SJCRH30 (cell line): ENCODE results near the gene SLX4IP. TPM values are rescaled to one million over a fixed set of nuclear protein-coding genes. Genes with fewer than 3 reads are reported as not detected.
"Not testable (repeated sequence)": the region's sequence is repeated elsewhere in the genome, so short reads cannot be mapped to it uniquely, and the experiment has no call there.

Experiments
- DNase-seq, 2 experiments: peaks; one replicate each; pipeline ENCODE4 v3.0.0-alpha.2; 2015 to 2020
- H3K27ac ChIP-seq: fragments of 250-450 bp; sonication (Bioruptor Pico); 2 replicates; pipeline ENCODE4 v1.5.1; 2020; ENCODE audit warnings: mild to moderate bottlenecking, moderate library complexity
- H3K27me3 ChIP-seq: fragments of 250-450 bp; sonication (Bioruptor Pico); 2 replicates; pipeline ENCODE4 v1.5.1; 2020; ENCODE audit warnings: mild to moderate bottlenecking, moderate library complexity
- H3K36me3 ChIP-seq: fragments of 250-450 bp; sonication (Bioruptor Pico); 2 replicates; pipeline ENCODE4 v1.5.1; 2020; ENCODE audit warnings: mild to moderate bottlenecking, moderate library complexity
- H3K4me1 ChIP-seq: fragments of 250-450 bp; sonication (Bioruptor Pico); 2 replicates; pipeline ENCODE4 v1.5.1; 2020; ENCODE audit warnings: mild to moderate bottlenecking, moderate library complexity
- H3K4me3 ChIP-seq: fragments of 250-450 bp; sonication (Bioruptor Pico); 2 replicates; pipeline ENCODE4 v1.5.1; 2020; ENCODE audit warnings: mild to moderate bottlenecking, moderate library complexity
- H3K9me3 ChIP-seq: fragments of 250-450 bp; sonication (Bioruptor Pico); replicated peaks from 2 replicates; pipeline ENCODE4 v1.5.1; 2020; ENCODE audit warnings: mild to moderate bottlenecking, moderate library complexity
- total RNA-seq: library from RNA; depleted of rRNA; stranded (reverse); fragments of >200 nt; shearing (Covaris generic); gene quantifications from 2 replicates; pipeline ENCODE4 v1.2.3, GENCODE V29; 2014

SLX4IP gene
- total RNA-seq, 1 experiment from 2014 or later: 11.5 TPM

DNA sequence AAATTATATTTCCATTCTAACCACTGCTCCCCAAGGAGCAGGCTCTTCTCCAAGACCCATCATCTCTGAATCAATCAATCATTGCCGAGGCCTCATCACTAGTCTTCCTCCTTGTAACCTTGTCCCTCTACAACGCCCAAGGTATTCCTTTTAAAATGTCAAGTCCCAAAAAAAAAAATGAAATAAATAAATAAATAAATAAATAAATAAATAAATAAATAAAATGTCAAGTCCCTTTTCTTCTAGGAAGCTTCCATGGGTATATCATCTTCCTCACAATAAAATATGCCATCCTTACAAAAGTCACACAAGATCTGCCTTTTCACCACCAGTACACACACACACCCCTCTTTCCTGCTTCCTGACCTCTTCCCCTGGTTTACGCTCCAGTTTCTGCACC is 181.1 kb downstream of the SLX4IP start:
- Histone ChIP-seq H3K4me3 (no peak overlapping the region), H3K27ac (no peak overlapping the region), H3K4me1 (no peaks in the 10 kb centered on the region), H3K27me3 (no peaks in the 10 kb centered on the region), H3K9me3 (no peaks in the 10 kb centered on the region), H3K36me3 (no peaks in the 10 kb centered on the region)
- no peak for DNase-seq

DNA sequence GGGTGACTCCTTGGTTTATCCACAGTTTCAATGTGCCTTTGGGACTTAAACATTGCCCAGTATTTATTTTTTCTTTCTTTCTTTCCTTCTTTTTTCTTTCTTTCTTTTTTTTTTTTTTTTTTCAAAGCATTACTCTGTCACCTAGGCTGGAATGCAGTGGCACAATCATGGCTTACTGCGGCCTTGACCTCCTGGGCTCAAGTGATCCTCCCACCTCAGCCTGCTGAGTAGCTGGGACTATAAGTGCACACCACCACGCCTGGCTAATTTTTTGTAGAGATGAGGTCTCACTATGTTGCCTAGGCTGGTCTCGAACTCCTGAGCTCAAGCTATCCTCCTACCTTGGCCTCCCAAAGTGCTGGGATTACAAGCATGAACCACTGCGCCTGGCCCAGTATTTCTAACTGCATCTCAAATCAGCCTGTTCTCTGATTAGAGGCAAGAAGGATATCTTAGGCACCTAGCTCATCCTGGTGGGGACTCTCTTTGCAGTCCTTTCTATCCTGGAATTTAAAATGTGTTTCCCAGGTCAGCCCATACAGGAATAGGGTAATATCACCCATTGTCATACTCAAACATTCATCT is 182.5 kb downstream of the SLX4IP start:
- not testable (repeated sequence) for H3K4me3 ChIP-seq, H3K36me3 ChIP-seq, DNase-seq

DNA sequence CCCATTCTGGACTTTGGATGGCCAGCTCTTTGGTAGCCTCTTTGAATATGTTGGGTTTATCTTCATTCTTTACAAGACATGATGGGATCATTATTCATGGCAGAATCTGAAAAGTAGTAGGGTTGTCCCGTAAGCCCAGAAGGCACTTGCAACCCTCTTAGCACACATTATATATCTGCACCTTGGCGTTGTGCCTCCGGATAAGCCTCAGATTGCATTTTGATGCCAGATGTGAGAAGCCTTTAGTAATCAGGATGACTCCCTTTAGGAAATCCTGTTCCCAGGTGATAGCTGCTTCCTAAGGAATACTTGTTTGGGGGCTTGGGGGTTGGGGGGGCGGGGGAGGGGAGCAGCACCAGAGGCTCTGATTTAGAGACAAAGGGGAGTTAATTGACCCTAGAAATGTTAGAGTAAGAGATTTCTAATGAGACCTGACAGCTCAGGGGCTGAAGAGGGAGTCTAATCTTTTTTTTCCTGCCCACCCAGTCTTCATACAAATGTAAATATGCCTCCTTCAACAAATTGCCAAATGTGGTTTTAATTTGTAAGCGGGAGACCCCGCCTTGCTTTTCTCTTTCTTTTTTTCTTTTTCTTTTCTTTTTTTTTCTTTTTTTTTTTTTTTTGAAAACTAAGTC is 183.6 kb downstream of the SLX4IP start:
- no peaks in the 10 kb centered on the region for H3K27me3 ChIP-seq
- no peaks in the 10 kb centered on the region for H3K4me1 ChIP-seq
- no peak overlapping the region for H3K27ac ChIP-seq

More for the DNA sequence above, 182.5 kb downstream of the SLX4IP start:
- not testable (repeated sequence) for H3K4me1 ChIP-seq, H3K9me3 ChIP-seq, H3K27ac ChIP-seq, H3K27me3 ChIP-seq

DNA sequence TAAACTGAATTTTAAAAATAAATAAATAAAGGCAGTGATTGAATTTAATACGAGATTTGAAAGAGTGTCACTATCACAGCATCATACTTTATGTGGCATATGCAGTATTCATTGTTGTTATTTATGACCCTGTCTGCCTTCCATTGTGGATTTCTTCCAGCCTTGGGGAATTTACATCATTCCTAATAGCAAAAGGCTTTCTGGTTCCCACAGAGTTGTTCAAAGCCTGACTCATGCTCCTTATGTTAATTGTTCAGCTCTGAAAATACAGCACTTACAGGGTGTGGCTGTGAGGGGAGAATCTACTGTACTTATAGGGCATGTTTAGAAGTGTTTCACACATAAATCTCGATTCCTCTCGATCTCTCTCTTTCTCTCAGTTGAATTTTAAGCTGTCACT is 184.3 kb downstream of the SLX4IP start:
- no peaks in the 10 kb centered on the region for H3K36me3 ChIP-seq
- H3K4me3 ChIP-seq: no peak overlapping the region
- no peak for DNase-seq
- no peaks in the 10 kb centered on the region for H3K27me3 ChIP-seq
- H3K27ac ChIP-seq: no peak overlapping the region
- no peaks in the 10 kb centered on the region for H3K4me1 ChIP-seq
- H3K9me3 ChIP-seq: no peaks in the 10 kb centered on the region

More for the DNA sequence above, 183.6 kb downstream of the SLX4IP start:
- no peaks in the 10 kb centered on the region for H3K9me3 ChIP-seq
- no peak overlapping the region for H3K4me3 ChIP-seq
- no peak for DNase-seq
- H3K36me3 ChIP-seq: no peaks in the 10 kb centered on the region

DNA sequence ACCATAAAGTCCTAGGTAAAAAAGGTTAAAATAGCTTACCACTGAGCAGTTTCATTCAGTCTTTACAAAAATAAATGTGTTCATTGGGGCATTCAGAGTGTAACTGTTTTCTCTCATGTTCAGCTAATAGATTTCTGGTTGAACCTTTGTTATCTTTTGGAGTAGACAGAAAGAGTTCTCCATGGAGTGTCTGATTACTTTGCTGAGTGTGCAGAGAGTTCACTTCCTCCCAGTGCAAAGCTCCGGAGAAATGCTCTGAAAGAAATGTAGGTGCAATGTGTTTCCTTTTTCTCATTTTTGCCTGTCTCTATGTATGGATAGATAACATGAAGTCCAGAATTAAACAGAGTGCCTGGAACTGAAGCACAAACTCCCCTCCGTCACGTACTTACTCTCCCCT is 186.0 kb downstream of the SLX4IP start:
- Histone ChIP-seq H3K27me3 (no peaks in the 10 kb centered on the region), H3K27ac (no peak overlapping the region), H3K4me1 (no peaks in the 10 kb centered on the region), H3K4me3 (no peak overlapping the region), H3K9me3 (no peaks in the 10 kb centered on the region), H3K36me3 (no peaks in the 10 kb centered on the region)
- no peak for DNase-seq

DNA sequence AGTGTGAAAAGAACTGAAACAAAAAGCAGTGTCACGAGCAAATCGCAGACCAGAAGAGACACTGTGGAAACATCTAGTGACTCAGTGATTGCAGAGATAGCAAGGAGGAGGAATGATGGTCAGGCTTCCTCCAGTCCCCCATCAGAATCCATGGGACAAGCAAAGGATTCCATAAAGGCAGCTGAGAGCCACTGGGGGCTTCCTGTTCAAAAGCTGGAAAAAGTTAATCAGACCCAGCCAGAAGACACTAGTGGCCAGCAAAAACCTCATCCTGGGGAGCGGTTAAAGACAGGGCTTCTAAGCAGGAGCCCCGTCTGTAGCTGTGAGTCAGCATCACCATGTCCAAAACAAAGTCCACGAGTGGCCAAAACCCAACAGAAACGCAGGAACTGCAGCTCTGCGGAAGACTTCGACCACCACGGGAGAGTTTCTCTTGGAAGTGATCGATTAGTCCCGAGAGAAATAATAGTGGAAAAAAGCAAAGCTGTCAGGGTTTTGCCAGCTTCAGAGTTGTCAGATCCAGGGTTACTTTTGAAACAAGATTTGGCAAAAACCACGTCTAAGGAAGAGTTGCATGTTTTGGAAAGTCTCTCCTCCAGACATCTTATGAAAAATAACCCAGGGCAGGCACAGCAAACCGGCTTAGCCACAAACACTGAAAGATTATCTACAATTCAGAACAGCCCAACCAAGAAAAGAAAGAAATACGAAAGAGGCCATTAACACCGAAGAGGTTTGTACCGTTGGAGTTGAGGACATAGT is 187.7 kb downstream of the SLX4IP start:
- no peak for DNase-seq
- Histone ChIP-seq H3K27me3 (no peaks in the 10 kb centered on the region), H3K4me3 (no peak overlapping the region), H3K36me3 (no peaks in the 10 kb centered on the region; the same call in 1 of the 2 replicates), H3K9me3 (no peaks in the 10 kb centered on the region), H3K27ac (no peak overlapping the region), H3K4me1 (no peaks in the 10 kb centered on the region)

DNA sequence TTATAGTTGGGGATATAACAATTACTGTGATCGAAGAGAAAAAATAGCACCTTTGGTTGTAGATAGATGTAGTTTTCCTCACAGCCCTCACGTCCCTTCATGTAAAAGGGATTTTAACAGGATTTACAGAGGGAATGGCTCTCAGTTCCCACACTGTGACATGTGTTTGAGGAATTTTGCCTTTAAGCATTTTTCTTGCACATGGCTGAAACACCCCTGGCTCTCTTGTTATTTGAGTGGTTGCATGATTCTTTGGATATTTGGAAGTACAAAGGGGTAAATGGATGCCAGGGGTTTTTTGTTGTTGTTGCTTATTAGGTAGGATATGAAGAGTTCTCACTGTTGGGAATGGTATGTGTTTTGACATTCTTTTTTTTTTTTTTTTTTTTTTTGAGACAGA is 190.5 kb downstream of the SLX4IP start:
- Histone ChIP-seq H3K27ac (no peak overlapping the region), H3K9me3 (no peaks in the 10 kb centered on the region), H3K4me1 (no peaks in the 10 kb centered on the region), H3K36me3 (no peaks in the 10 kb centered on the region; the same call in 1 of the 2 replicates), H3K27me3 (no peaks in the 10 kb centered on the region), H3K4me3 (no peak overlapping the region)
- no peak for DNase-seq

DNA sequence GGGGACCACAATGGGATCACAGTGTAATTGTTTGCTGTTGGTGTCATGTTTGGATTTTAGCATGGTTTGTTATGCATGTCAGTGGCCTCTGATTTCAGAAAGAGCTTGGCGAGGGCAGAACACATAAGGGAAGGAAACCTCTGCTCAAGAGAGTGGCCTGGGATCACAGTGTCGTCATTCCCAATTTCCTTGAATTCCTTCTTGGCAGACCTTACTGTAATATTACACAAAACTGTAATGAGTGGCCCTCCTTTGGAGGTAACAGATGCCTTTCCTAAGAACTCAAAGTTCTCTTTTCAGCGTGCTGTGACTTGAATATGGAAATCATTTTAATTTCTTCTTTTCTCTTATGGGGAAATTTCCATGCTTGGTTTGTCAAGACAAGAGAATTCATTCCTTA is 191.8 kb downstream of the SLX4IP start:
- Histone ChIP-seq H3K36me3 (no peaks in the 10 kb centered on the region; the same call in 1 of the 2 replicates), H3K4me1 (no peaks in the 10 kb centered on the region), H3K9me3 (no peaks in the 10 kb centered on the region), H3K27me3 (no peaks in the 10 kb centered on the region), H3K27ac (no peak overlapping the region), H3K4me3 (no peak overlapping the region)
- no peak for DNase-seq

DNA sequence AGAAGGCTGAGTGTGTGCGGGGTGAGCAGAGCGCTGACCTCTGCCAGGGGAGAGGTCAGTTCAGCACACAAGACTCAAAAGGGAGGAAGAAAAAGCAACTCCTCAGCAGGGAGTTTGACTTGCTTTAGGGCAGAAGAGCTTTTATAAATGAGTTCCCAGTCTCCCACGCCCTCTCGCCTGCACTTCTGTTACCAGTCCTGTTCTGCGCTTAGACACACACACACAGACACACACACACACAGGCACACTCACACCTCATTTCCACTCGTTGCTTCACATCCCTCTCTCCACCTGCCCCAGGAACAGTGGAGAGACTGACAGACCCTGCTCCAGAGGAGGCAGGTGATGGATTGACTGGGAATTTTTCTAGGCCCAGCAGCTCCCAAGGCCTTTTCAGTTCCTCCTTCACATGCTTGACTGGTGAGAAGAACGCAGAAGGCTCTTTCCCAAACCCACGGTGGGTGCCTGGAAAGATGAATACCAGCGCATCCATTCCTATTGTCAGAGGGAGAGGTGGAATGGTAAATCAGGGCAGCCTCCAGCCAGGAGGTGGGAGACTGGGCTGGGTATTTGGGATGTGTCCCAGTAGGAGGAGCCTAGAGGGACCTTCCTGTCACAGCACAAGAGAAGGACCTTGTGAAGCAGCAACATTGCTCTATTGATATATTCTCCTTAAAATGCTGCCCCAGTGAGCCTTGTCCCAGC is 195.0 kb downstream of the SLX4IP start:
- Histone ChIP-seq H3K4me3 (no peak overlapping the region), H3K27me3 (no peaks in the 10 kb centered on the region), H3K9me3 (no peaks in the 10 kb centered on the region), H3K36me3 (no peaks in the 10 kb centered on the region; the same call in 1 of the 2 replicates), H3K4me1 (no peaks in the 10 kb centered on the region), H3K27ac (no peak overlapping the region)
- DNase-seq: no peak

DNA sequence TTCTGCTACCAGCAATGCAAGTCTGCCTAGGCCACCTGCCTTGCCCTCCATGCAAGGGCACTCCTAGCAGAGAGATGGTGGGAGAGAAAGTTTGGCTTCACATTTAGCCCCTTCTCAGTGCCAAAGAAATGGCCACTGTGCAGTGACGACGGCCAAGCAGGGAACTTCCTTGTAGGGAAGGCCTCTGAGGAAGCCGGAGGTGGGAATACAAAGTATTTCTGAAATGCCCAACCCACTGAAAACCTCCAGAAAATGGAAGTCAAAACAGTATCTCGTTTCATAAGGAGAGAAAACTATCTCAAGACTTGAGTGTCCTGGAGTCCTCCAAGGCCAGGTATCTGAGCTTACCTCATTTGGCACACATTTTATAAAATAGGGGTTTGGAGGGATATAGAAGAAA is 196.0 kb downstream of the SLX4IP start:
- no peaks in the 10 kb centered on the region for H3K9me3 ChIP-seq
- no peak overlapping the region for H3K4me3 ChIP-seq
- H3K4me1 ChIP-seq: no peaks in the 10 kb centered on the region
- no peaks in the 10 kb centered on the region for H3K27me3 ChIP-seq
- H3K36me3 ChIP-seq: no peaks in the 10 kb centered on the region; the same call in 1 of the 2 replicates
- DNase-seq: no peak
- H3K27ac ChIP-seq: no peak overlapping the region

DNA sequence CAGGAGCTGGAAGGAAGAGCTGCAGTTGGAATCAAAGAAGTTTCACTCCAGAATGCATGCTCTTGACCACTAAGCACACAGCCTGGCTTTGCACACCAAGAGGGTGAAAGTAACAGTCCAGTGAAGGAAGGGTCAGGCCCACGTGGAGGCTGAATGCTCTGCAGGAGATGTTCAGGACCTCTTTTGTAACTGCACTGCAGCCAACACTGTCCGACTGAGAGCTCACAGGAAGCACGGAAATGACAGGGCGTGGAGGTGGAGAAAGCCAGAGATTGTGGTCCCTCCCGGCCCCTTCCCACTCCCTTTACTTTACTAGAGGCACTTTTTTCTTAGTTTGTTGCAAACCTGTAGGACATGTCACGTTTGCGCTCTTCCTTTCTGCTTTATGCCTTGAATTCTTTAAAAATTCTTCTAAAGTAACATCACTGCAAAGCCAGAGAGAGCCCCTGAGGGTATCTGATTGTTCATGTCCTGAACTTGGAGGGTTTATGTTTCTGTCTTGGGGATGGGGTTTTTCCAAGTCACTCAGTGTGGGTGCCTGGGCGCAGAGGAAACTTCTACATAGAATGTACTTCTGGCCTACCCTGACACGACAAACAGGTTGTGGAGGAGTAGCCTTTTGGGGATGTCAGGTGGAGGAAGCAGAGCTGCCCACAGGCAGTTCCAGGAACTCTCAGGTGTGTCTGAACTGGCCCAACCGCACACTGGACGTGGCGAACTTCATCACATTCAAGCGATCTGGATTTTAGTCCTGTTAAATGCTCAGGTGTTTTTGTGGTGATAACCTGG is 197.8 kb downstream of the SLX4IP start:
- no peaks in the 10 kb centered on the region; the same call in 1 of the 2 replicates for H3K36me3 ChIP-seq
- no peak for DNase-seq
- H3K4me1 ChIP-seq: peaks cover 3% of the 10 kb centered on the region; the same call in 1 of the 2 replicates
- no peaks in the 10 kb centered on the region for H3K27me3 ChIP-seq
- H3K9me3 ChIP-seq: no peaks in the 10 kb centered on the region
- no peak overlapping the region for H3K27ac ChIP-seq
- no peak overlapping the region for H3K4me3 ChIP-seq

DNA sequence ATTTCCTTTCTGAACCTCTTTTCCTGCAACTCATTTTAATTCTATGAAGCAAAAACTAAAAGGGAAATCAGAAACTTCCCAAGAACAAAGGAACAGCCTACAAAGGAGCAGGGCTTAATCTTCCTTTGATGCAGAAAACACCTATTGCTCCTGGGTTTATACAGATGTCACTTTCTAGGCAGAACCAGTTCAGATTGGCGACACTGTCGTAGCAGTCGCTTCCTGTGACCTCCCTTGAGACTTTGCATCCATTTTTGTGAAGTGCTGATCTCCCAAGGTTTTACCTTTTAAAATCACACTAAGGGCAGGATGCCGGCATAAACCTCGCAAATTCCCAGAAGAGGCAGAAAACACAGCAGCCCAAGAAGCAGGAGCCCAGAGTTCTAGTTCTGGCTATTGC is 198.6 kb downstream of the SLX4IP start:
- Histone ChIP-seq H3K4me3 (no peak overlapping the region), H3K27ac (no peak overlapping the region)

DNA sequence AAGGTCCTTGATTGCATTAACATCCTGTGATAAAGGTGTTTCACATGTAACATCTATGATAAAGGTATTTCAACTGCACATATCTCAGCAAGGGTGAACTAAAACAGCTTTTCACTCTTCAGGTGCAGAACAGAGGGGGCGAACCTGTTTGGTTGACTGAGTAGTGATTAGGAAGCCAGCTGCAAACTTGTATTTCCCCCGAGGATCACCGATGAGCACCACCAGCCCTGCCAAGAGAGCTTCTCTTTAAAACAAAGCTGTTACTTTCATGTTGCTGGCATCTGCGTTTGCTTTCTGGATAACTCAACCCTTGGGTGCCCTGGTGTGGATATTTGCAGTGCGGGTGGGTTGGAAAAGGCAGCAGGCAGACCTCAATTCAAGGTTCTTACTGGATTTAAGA is 199.1 kb downstream of the SLX4IP start:
- no peaks in the 10 kb centered on the region for H3K27me3 ChIP-seq
- no peak overlapping the region for H3K4me3 ChIP-seq
- H3K36me3 ChIP-seq: peaks cover 8% of the 10 kb centered on the region; the same call in 1 of the 2 replicates
- H3K9me3 ChIP-seq: no peaks in the 10 kb centered on the region
- H3K4me1 ChIP-seq: peaks cover 3% of the 10 kb centered on the region; the same call in 1 of the 2 replicates
- DNase-seq: no peak
- no peak overlapping the region for H3K27ac ChIP-seq

More for the DNA sequence above, 198.6 kb downstream of the SLX4IP start:
- peaks cover 4% of the 10 kb centered on the region; the same call in 1 of the 2 replicates for H3K36me3 ChIP-seq
- H3K27me3 ChIP-seq: no peaks in the 10 kb centered on the region
- H3K9me3 ChIP-seq: no peaks in the 10 kb centered on the region
- DNase-seq: no peak
- peaks cover 3% of the 10 kb centered on the region; the same call in 1 of the 2 replicates for H3K4me1 ChIP-seq
